ENCODE measurements around the gene IRF7.

- TF ChIP-seq CTCF (IDR thresholded peaks at IDR 0.05; ENCODE audit: borderline replicate concordance, extremely low read depth, low read length, poor library complexity, severe bottlenecking) (no peak), EZH2 (IDR thresholded peaks at IDR 0.05; ENCODE audit: borderline replicate concordance, low read depth, low read length, severe bottlenecking) (no peak)
These were observed 1.6 kb upstream of the IRF7 start for GRCh38 chr11:617199-617911.
